H9 (cell line): ENCODE measurements around the gene FARS2. TPM values are rescaled to one million over a fixed set of nuclear protein-coding genes. Genes with fewer than 3 reads are reported as not detected.

ENCODE experiments used
- DNase-seq: peaks from one replicate; pipeline ENCODE4 v3.0.0-alpha.2; 2017
- H2AFZ ChIP-seq: one replicate; pipeline ENCODE4 v1.6.1; 2013; ENCODE audit warnings: mild to moderate bottlenecking, low read length, control low read depth, moderate library complexity
- H2AK5ac ChIP-seq: 2 replicates; pipeline ENCODE4 v1.6.1; 2013; ENCODE audit warnings: low read length, control low read depth, mixed read lengths; ENCODE audit not compliant: insufficient read length
- H2BK120ac ChIP-seq: one replicate; pipeline ENCODE4 v1.6.1; 2013; ENCODE audit warnings: low read depth, mild to moderate bottlenecking, low read length, control low read depth, inconsistent platforms; ENCODE audit not compliant: poor library complexity, severe bottlenecking
- H2BK12ac ChIP-seq: 2 replicates; pipeline ENCODE4 v1.6.1; 2013; ENCODE audit warnings: low read length, control low read depth, mixed read lengths, low read depth; ENCODE audit not compliant: insufficient read length
- H2BK15ac ChIP-seq: 2 replicates; pipeline ENCODE4 v1.6.1; 2013; ENCODE audit warnings: low read depth, low read length, control low read depth
- H2BK20ac ChIP-seq: one replicate; pipeline ENCODE4 v1.6.1; 2013; ENCODE audit warnings: low read depth, mild to moderate bottlenecking, low read length, control low read depth, inconsistent platforms; ENCODE audit not compliant: poor library complexity, severe bottlenecking
- H2BK5ac ChIP-seq: 2 replicates; pipeline ENCODE4 v1.6.1; 2013; ENCODE audit warnings: low read length, control low read depth, mixed read lengths; ENCODE audit not compliant: insufficient read length
- H3K14ac ChIP-seq: 2 replicates; pipeline ENCODE4 v1.6.1; 2013; ENCODE audit warnings: low read length, control low read depth; ENCODE audit not compliant: insufficient read depth
- H3K18ac ChIP-seq: 2 replicates; pipeline ENCODE4 v1.6.1; 2013; ENCODE audit warnings: low read depth, mild to moderate bottlenecking, mixed read lengths, low read length, control low read depth; ENCODE audit not compliant: insufficient read length
- H3K23ac ChIP-seq: 2 replicates; pipeline ENCODE4 v1.6.1; 2013; ENCODE audit warnings: low read length, control low read depth, mixed read lengths, low read depth; ENCODE audit not compliant: insufficient read length
- H3K23me2 ChIP-seq: 2 replicates; pipeline ENCODE4 v1.6.1; 2013; ENCODE audit warnings: low read depth, mild to moderate bottlenecking, mixed read lengths, low read length, control low read depth; ENCODE audit not compliant: insufficient read length, poor library complexity, severe bottlenecking
- H3K27ac ChIP-seq: 2 replicates; pipeline ENCODE4 v1.5.1; 2013; ENCODE audit warnings: low read length, control low read depth, mixed read lengths, low read depth; ENCODE audit not compliant: insufficient read length
- H3K27me3 ChIP-seq: 2 replicates; pipeline ENCODE4 v1.6.1; 2013; ENCODE audit warnings: low read length, control low read depth, inconsistent platforms; ENCODE audit not compliant: insufficient read depth
- H3K4ac ChIP-seq: 2 replicates; pipeline ENCODE4 v1.6.1; 2013; ENCODE audit warnings: low read depth, mild to moderate bottlenecking, control low read depth, inconsistent platforms, low read length, moderate library complexity
- H3K4me1 ChIP-seq: 2 replicates; pipeline ENCODE4 v1.6.1; 2013; ENCODE audit warnings: low read length, control low read depth, inconsistent platforms; ENCODE audit not compliant: insufficient read depth
- H3K4me2 ChIP-seq: 2 replicates; pipeline ENCODE4 v1.6.1; 2013; ENCODE audit warnings: low read length, control low read depth, mixed read lengths; ENCODE audit not compliant: insufficient read length, insufficient read depth
- H3K56ac ChIP-seq: 2 replicates; pipeline ENCODE4 v1.6.1; 2013; ENCODE audit warnings: low read depth, mild to moderate bottlenecking, mixed read lengths, low read length, control low read depth; ENCODE audit not compliant: insufficient read length
- H3K79me1 ChIP-seq: 2 replicates; pipeline ENCODE4 v1.6.1; 2013; ENCODE audit warnings: low read depth, mild to moderate bottlenecking, moderate library complexity, low read length, control low read depth, inconsistent platforms; ENCODE audit not compliant: insufficient read depth, poor library complexity, severe bottlenecking
- H3K79me2 ChIP-seq: 2 replicates; pipeline ENCODE4 v1.6.1; 2013; ENCODE audit warnings: low read length, control low read depth, inconsistent platforms; ENCODE audit not compliant: insufficient read depth
- H3K9ac ChIP-seq: 2 replicates; pipeline ENCODE4 v1.6.1; 2013; ENCODE audit warnings: low read length, control low read depth, mixed read lengths; ENCODE audit not compliant: insufficient read length; ENCODE audit errors: extremely low read depth
- H3K9me3 ChIP-seq: one replicate; pipeline ENCODE4 v1.6.1; 2013; ENCODE audit warnings: low read depth, low read length, inconsistent platforms; ENCODE audit not compliant: control insufficient read depth
- H3T11ph ChIP-seq: one replicate; pipeline ENCODE4 v1.6.1; 2013; ENCODE audit warnings: mild to moderate bottlenecking, low read length, control low read depth, inconsistent platforms
- H4K20me1 ChIP-seq: one replicate; pipeline ENCODE4 v1.6.1; 2013; ENCODE audit not compliant: control insufficient read depth, insufficient read length, insufficient read depth
- H4K5ac ChIP-seq: 2 replicates; pipeline ENCODE4 v1.6.1; 2013; ENCODE audit warnings: low read depth, mild to moderate bottlenecking, mixed read lengths, low read length, control low read depth; ENCODE audit not compliant: insufficient read length
- H4K8ac ChIP-seq: replicated peaks from 2 replicates; pipeline ENCODE4 v1.6.1; 2013; ENCODE audit warnings: low read length, control low read depth, mixed read lengths, low read depth; ENCODE audit not compliant: insufficient read length
- H4K91ac ChIP-seq: 2 replicates; pipeline ENCODE4 v1.6.1; 2013; ENCODE audit warnings: low read depth, mild to moderate bottlenecking, moderate library complexity, mixed read lengths, low read length, control low read depth; ENCODE audit not compliant: insufficient read length
- H3K27ac Mint-ChIP-seq, 3 experiments: 2 replicates in 2 of 3; 3 replicates in 1 of 3; pipeline ENCODE4 v1.8.0; 2020 to 2021; ENCODE audit warnings: mixed read lengths in 3 of 3, mild to moderate bottlenecking in 1 of 3, moderate library complexity in 1 of 3
- H3K27me3 Mint-ChIP-seq: 2 replicates; pipeline ENCODE4 v1.8.0; 2021; ENCODE audit warnings: low read depth, mild to moderate bottlenecking, moderate library complexity, mixed read lengths
- H3K36me3 Mint-ChIP-seq, 3 experiments: 2 replicates in 2 of 3; 3 replicates in 1 of 3; pipeline ENCODE4 v1.8.0; 2020 to 2021; ENCODE audit warnings: low read depth in 3 of 3, mixed read lengths in 3 of 3; ENCODE audit not compliant: insufficient read depth in 1 of 3
- H3K4me1 Mint-ChIP-seq, 2 experiments: 2 replicates each; pipeline ENCODE4 v1.8.0; 2020; ENCODE audit warnings: mixed read lengths in 2 of 2
- H3K4me3 Mint-ChIP-seq, 2 experiments: 2 replicates in 1 of 2; 3 replicates in 1 of 2; pipeline ENCODE4 v1.8.0; 2020 to 2021; ENCODE audit warnings: mild to moderate bottlenecking in 2 of 2, mixed read lengths in 2 of 2, moderate library complexity in 1 of 2
- H3K9me3 Mint-ChIP-seq, 2 experiments: 2 replicates in 1 of 2; 3 replicates in 1 of 2; pipeline ENCODE4 v1.8.0; 2020; ENCODE audit warnings: mild to moderate bottlenecking in 2 of 2, mixed read lengths in 2 of 2, moderate library complexity in 1 of 2
- WGBS: extraction: QIAGEN DNeasy Blood & Tissue Kit; methylation state at CpG from one replicate; pipeline ENCODE4 v1.1.7; 2013; ENCODE audit warnings: missing lambda C conversion rate, low lambda C conversion rate, mixed read lengths; ENCODE audit not compliant: insufficient read length; ENCODE audit errors: extremely low coverage; 5-methylcytosine and 5-hydroxymethylcytosine counted together
- total RNA-seq: library from RNA; stranded (reverse); gene quantifications from 2 replicates; pipeline ENCODE4 v1.2.1, GENCODE V29; 2021
- TF ChIP-seq, protein P1 (sequence below): fragments of 200-600 bp; sonication (generic); conservative IDR thresholded peaks from 3 replicates; pipeline ENCODE4 v1.8.0; 2021; ENCODE audit warnings: antibody characterized with exemption, mild to moderate bottlenecking

Gene FARS2
- total RNA-seq, 1 experiment from 2014 or later = 8.5 TPM

DNA sequence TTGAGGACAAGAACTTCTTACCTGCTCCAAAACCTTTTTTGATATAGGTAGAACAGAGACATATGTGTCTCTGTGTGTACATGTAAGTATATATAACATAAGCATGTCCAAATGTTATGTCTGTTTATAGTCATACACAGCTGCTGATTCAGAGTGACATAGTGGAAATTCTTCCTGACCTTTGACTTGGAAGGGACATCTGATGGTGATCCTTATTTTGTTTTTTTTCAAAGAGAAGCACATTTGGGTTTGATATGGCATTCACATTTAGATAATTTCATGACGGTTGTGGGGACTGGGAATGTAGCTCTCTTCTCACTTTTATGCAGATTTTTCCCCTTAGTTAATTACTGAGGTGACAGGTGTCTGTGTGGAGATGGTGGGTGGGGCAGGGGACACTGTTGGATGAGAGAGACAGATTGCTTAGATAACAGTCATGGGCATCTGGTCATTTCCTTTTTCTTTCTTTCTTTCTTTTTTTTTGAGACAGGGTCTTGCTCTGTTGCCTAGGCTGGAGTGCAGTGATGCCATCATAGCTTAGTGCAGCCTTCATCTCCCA, 39.0 kb downstream of the FARS2 start:
- Mint-ChIP-seq H3K27me3 (peaks cover 7% of the 10 kb centered on the region), H3K9me3 (no peaks in the 10 kb centered on the region), H3K27ac (no peak overlapping the region), H3K4me1 (peaks cover 6 to 11% of the 10 kb centered on the region in 2 experiments), H3K36me3 (no peaks in the 10 kb centered on the region; a peak in 1 of 7 replicates), H3K4me3 (no peak overlapping the region)
- H3K27me3 ChIP-seq = no peaks in the 10 kb centered on the region
- no peak for DNase-seq
- no peak overlapping the region for H3K23ac ChIP-seq
- no peak overlapping the region for H4K5ac ChIP-seq
- H3K56ac ChIP-seq = no peak overlapping the region
- no peaks in the 10 kb centered on the region for H3K9me3 ChIP-seq
- H4K91ac ChIP-seq = no peak overlapping the region
- H3K4ac ChIP-seq = no peak overlapping the region
- H2BK5ac ChIP-seq = no peak overlapping the region
- no CpG with 5 or more reads among the region's 1 CpG for WGBS
- H2AFZ ChIP-seq = no peak overlapping the region
- H3K27ac ChIP-seq = no peak overlapping the region
- no peak overlapping the region for H3T11ph ChIP-seq
- H3K4me1 ChIP-seq = no peaks in the 10 kb centered on the region
- no peak overlapping the region for H2BK15ac ChIP-seq
- no peak overlapping the region for H3K4me2 ChIP-seq
- no peak overlapping the region for H3K14ac ChIP-seq
- no peaks in the 10 kb centered on the region for H3K23me2 ChIP-seq
- H4K8ac ChIP-seq = no peak overlapping the region
- H3K79me2 ChIP-seq = no peaks in the 10 kb centered on the region
- no peak overlapping the region for H3K9ac ChIP-seq
- no peak overlapping the region for H2BK20ac ChIP-seq
- no peak overlapping the region for H2BK120ac ChIP-seq
- no peak overlapping the region for H3K18ac ChIP-seq
- TF ChIP-seq, protein P1, sequence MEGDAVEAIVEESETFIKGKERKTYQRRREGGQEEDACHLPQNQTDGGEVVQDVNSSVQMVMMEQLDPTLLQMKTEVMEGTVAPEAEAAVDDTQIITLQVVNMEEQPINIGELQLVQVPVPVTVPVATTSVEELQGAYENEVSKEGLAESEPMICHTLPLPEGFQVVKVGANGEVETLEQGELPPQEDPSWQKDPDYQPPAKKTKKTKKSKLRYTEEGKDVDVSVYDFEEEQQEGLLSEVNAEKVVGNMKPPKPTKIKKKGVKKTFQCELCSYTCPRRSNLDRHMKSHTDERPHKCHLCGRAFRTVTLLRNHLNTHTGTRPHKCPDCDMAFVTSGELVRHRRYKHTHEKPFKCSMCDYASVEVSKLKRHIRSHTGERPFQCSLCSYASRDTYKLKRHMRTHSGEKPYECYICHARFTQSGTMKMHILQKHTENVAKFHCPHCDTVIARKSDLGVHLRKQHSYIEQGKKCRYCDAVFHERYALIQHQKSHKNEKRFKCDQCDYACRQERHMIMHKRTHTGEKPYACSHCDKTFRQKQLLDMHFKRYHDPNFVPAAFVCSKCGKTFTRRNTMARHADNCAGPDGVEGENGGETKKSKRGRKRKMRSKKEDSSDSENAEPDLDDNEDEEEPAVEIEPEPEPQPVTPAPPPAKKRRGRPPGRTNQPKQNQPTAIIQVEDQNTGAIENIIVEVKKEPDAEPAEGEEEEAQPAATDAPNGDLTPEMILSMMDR = no peak
- H2BK12ac ChIP-seq = no peak overlapping the region
- no peaks in the 10 kb centered on the region for H3K79me1 ChIP-seq
- no peak overlapping the region for H2AK5ac ChIP-seq
- H4K20me1 ChIP-seq = no peaks in the 10 kb centered on the region
